Prostate gland (tissue), 2 donors: ENCODE measurements around the gene ENTPD3. TPM values are rescaled to one million over a fixed set of nuclear protein-coding genes. Genes with fewer than 3 reads are reported as not detected.

ENCODE experiments used
- DNase-seq: peaks from one replicate; pipeline ENCODE4 v3.0.0-alpha.2; 2019; ENCODE audit warnings: low spot score
- H3K27ac ChIP-seq, 2 donors: fragments of 200-600 bp; sonication (generic); 2 replicates each; pipeline ENCODE4 v1.5.1; 2017 to 2019
- H3K27me3 ChIP-seq: fragments of 200-600 bp; sonication (generic); replicated peaks from 2 replicates; pipeline ENCODE4 v1.5.1; 2019; ENCODE audit not compliant: insufficient read depth
- H3K36me3 ChIP-seq, 2 donors: fragments of 200-600 bp; sonication (generic); 1 replicate in 1 of 2; 2 replicates in 1 of 2; pipeline versions ENCODE4 v1.5.1 to v1.8.1; 2017 to 2019
- H3K4me1 ChIP-seq: fragments of 200-600 bp; sonication (generic); replicated peaks from 2 replicates; pipeline ENCODE4 v1.5.1; 2019
- H3K4me3 ChIP-seq, 2 donors: fragments of 200-600 bp; sonication (generic); 2 replicates each; pipeline ENCODE4 v1.5.1; 2017 to 2019
- H3K9me3 ChIP-seq: fragments of 200-600 bp; sonication (generic); 2 replicates; pipeline ENCODE4 v1.5.1; 2017
- POLR2A ChIP-seq: fragments of 450-650 bp; IDR thresholded peaks from one replicate; pipeline ENCODE4 v1.6.1; 2016; ENCODE audit warnings: antibody characterized with exemption, mild to moderate bottlenecking
- POLR2AphosphoS5 ChIP-seq: sonication (generic); formaldehyde crosslinking; IDR thresholded peaks from one replicate; pipeline ENCODE4 v1.6.1; 2017; ENCODE audit warnings: antibody characterized with exemption
- WGBS: methylation state at CpG from one replicate; pipeline ENCODE4 v1.1.5; 2018; 5-methylcytosine and 5-hydroxymethylcytosine counted together
- intact Hi-C: fragments of 100-400 bp; cut with DNase I; formaldehyde crosslinking; loops from one replicate; pipeline ENCODE4 v1.14.2; 2022
- total RNA-seq, 2 donors: library from RNA; depleted of rRNA; stranded (reverse); fragments of >200 nt; gene quantifications; one replicate each; pipeline ENCODE4 v1.1.0, GENCODE V29; 2016
- TF ChIP-seq, protein P1 (sequence below), 4 experiments: fragments of 200-600 bp in 2 of 4; fragments of 450-650 bp in 2 of 4; sonication (generic) in 2 of 4; IDR thresholded peaks; 1 replicate in 3 of 4; 2 replicates in 1 of 4; pipeline ENCODE4 v1.5.1; 2016 to 2019; ENCODE audit warnings: antibody characterized with exemption in 4 of 4, mild to moderate bottlenecking in 2 of 4, moderate library complexity in 2 of 4

Gene ENTPD3
- total RNA-seq, 2 donors from 2014 or later: 2.4 to 11.0 TPM

DNA sequence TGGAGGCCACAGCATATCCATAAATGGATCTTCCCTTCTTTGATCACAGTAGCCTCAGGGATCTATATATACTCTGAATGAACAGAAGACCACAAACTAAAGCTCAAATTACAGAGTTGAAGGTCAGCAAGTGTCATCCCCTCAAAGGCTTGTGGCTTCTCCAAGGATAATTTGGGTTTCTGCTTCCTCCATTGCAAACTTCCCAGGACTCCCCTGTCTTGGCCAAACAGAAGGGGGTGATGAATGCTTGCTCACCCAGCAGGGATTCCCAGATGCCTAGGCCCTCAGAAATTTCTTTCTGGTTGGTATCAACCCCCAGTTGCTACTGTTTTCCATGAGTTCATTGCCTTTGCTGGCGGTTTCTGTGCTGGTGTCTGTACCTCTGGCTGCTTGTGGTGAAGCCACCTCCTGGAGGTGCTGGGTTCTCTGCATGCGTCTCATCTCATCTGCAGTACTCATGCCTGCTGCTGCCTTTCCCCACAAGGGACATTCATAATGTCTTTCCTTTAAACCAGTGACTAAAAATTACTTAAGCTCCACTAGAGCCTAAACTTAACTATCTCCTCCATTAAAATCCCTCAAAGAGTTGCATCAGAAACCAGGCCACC, 17.7 kb downstream of the ENTPD3 start:
- intact Hi-C loops: no loop called here
- no peaks in the 10 kb centered on the region for H3K9me3 ChIP-seq
- H3K36me3 ChIP-seq: no peaks in the 10 kb centered on the region
- no peaks in the 10 kb centered on the region for H3K4me1 ChIP-seq
- H3K4me3 ChIP-seq: no peak overlapping the region
- 100% methylated on average over 2 of the region's 2 CpGs for WGBS
- DNase-seq: no peak
- TF ChIP-seq POLR2A (no peak), POLR2AphosphoS5 (no peak)
- TF ChIP-seq, protein P1, sequence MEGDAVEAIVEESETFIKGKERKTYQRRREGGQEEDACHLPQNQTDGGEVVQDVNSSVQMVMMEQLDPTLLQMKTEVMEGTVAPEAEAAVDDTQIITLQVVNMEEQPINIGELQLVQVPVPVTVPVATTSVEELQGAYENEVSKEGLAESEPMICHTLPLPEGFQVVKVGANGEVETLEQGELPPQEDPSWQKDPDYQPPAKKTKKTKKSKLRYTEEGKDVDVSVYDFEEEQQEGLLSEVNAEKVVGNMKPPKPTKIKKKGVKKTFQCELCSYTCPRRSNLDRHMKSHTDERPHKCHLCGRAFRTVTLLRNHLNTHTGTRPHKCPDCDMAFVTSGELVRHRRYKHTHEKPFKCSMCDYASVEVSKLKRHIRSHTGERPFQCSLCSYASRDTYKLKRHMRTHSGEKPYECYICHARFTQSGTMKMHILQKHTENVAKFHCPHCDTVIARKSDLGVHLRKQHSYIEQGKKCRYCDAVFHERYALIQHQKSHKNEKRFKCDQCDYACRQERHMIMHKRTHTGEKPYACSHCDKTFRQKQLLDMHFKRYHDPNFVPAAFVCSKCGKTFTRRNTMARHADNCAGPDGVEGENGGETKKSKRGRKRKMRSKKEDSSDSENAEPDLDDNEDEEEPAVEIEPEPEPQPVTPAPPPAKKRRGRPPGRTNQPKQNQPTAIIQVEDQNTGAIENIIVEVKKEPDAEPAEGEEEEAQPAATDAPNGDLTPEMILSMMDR (IDR thresholded peaks at IDR 0.05): no peak
- H3K27me3 ChIP-seq: no peaks in the 10 kb centered on the region
- no peak overlapping the region for H3K27ac ChIP-seq

DNA sequence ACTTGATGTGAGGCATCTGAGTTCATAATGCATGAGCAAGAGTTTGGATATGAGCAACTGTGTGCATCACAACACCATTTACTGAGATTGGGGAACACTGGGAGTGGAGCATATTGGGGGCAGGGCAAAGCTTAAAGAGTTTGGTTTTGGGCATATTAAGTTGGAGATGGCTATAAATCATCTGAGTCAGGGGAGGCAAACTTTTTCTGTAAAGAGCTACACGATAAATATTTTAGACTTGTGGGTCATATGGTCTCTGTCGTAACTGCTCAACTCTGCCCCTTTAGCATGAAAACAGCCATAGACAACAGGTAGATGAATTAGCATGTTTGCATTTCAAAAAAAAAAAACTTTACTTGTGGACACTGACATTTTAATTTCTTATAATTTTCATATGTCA, 20.0 kb downstream of the ENTPD3 start:
- intact Hi-C loops: no loop called here
- no peaks in the 10 kb centered on the region for H3K4me1 ChIP-seq
- WGBS: 69% methylated on average over 2 of the region's 2 CpGs
- H3K36me3 ChIP-seq: no peaks in the 10 kb centered on the region
- no peak overlapping the region for H3K4me3 ChIP-seq
- DNase-seq: no peak
- no peaks in the 10 kb centered on the region for H3K27me3 ChIP-seq
- H3K27ac ChIP-seq: no peak overlapping the region
- H3K9me3 ChIP-seq: no peaks in the 10 kb centered on the region
- TF ChIP-seq POLR2AphosphoS5 (no peak), POLR2A (no peak)
- TF ChIP-seq, protein P1 (IDR thresholded peaks at IDR 0.05): no peak

DNA sequence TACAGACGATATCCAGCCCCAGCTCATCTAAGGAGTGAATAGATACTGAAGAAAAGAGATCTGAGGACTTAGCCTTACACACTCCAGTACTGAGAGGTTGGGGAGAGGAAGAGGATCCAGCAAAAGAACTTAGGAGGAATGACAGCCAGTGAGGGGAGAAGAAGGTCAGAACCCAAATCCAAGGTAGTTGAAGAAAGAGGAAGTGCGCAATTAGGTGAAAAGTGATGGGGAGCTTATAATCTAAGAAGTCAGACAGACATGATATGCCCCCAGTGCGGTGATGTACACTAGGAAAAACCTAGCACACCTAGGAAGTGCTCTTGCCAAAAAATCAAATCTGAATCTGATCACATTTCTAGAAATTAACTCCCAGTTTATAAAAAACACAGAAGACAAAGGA, 20.6 kb downstream of the ENTPD3 start:
- no peak for TF ChIP-seq POLR2AphosphoS5
- TF ChIP-seq, protein P1 (IDR thresholded peaks at IDR 0.05): no peak
- no peak for TF ChIP-seq POLR2A
- Histone ChIP-seq H3K4me3 (no peak overlapping the region), H3K27me3 (no peaks in the 10 kb centered on the region), H3K27ac (no peak overlapping the region), H3K9me3 (no peaks in the 10 kb centered on the region), H3K36me3 (no peaks in the 10 kb centered on the region), H3K4me1 (no peaks in the 10 kb centered on the region)
- intact Hi-C loops: no loop called here
- 92% methylated on average over 3 of the region's 3 CpGs for WGBS
- DNase-seq: no peak

DNA sequence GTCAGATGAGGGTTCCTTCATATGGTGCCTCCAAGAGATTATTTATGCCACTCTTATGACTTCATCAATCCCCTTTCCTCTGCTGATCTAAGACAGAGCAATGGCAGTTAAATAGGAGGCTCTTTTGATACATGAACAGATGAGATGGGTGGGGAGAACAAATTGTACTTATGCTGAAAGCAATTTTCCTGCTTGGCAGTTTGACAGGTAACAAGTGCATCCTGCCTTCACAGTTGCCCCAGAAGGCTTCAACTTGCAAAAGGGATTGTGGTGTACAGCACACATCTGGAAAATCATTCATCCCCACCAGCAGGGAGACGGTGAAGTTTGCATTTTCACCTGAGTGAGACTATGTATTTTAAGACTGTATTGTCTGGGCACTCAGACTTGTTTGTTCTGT, 27.3 kb downstream of the ENTPD3 start:
- no peaks in the 10 kb centered on the region for H3K27me3 ChIP-seq
- intact Hi-C loops: no loop called here
- no peak overlapping the region for H3K4me3 ChIP-seq
- peak; percentile 13 for DNase-seq
- TF ChIP-seq POLR2A: no peak
- TF ChIP-seq, protein P1 (IDR thresholded peaks at IDR 0.05): no peak
- TF ChIP-seq POLR2AphosphoS5: peak; percentile 14
- H3K9me3 ChIP-seq: no peaks in the 10 kb centered on the region
- H3K27ac ChIP-seq: no peak overlapping the region
- H3K4me1 ChIP-seq: no peaks in the 10 kb centered on the region
- H3K36me3 ChIP-seq: no peaks in the 10 kb centered on the region
- WGBS: 27% methylated on average over 1 of the region's 1 CpG

DNA sequence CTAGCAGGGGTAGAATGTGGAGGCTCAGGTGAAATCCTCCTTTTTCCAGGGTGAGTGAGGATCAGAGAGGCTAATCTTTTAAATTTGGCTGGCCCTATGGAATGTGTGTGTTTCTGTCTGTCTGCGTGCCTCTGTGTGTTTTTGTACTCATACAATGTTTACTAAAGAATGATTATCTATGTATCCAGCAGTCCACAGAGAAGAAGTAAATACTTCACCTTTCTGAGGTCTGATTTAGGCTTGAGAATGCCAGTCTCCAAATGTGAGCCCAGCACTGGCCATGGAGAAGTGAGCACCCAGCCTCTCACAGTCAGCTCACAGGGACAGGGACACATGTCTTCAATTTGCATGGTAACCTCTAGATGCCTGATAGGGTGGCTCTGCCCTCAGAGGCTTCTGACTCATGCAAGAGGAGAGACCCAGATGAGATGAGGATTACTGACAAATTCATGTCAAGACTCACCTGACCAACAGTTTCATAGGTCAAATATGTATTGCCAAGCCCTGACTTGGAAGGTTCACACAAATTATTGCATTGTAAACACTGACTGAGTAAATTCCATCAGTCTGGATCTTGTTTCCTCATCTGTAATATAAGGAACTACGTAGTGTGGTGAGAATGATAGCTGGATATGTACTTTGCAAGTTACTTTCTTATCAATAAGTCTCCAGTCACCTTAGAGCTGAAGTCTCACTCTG, 31.0 kb downstream of the ENTPD3 start:
- no peaks in the 10 kb centered on the region for H3K27me3 ChIP-seq
- DNase-seq: no peak
- no peak overlapping the region for H3K4me3 ChIP-seq
- H3K27ac ChIP-seq: no peak overlapping the region
- H3K4me1 ChIP-seq: no peaks in the 10 kb centered on the region
- no peaks in the 10 kb centered on the region for H3K9me3 ChIP-seq
- 49% methylated on average over 2 of the region's 2 CpGs for WGBS
- TF ChIP-seq, protein P1 (IDR thresholded peaks at IDR 0.05): no peak
- TF ChIP-seq POLR2AphosphoS5 (no peak), POLR2A (no peak)
- intact Hi-C loops: no loop called here
- H3K36me3 ChIP-seq: no peaks in the 10 kb centered on the region
